GM12878 (cell line): Measurements from ENCODE around the gene PHF8. TPM values are rescaled to one million over a fixed set of nuclear protein-coding genes. Genes with fewer than 3 reads are reported as not detected.

Experiments
- ATAC-seq: fragments of 200-7000 bp; cut with Tn5 transposase; 3 replicates; pipeline ENCODE4 v1.9.1; 2020; ENCODE audit warnings: mild to moderate bottlenecking, moderate library complexity
- BruUV-seq: library from RNA; stranded (reverse); fragments of 400-500 nt; replicated peaks from 2 replicates; lab custom pipeline; 2021; lab: Mats Ljungman, UMichigan
- CTCF ChIA-PET: fragments of 300-600 bp; sonication (Branson Sonifier 250); formaldehyde crosslinking; extraction: SDS; loops from one replicate; lab custom pipeline; 2021; ENCODE audit warnings: inconsistent platforms; lab: Yijun Ruan, JAX
- POLR2A ChIA-PET: fragments of 350-600 bp; formaldehyde crosslinking; extraction: SDS; loops from one replicate; lab custom pipeline; 2021; ENCODE audit warnings: inconsistent platforms; lab: Charles Lee
- RAD21 ChIA-PET: fragments of 300-600 bp; sonication (Branson Sonifier 250); formaldehyde crosslinking; loops from one replicate; lab custom pipeline; 2023; ENCODE audit warnings: antibody characterized with exemption; ENCODE audit not compliant: unreplicated experiment; lab: Charles Lee
- SMC1A ChIA-PET: fragments of 300-600 bp; sonication (Branson Sonifier 250); formaldehyde crosslinking; loops from one replicate; lab custom pipeline; 2023; ENCODE audit not compliant: unreplicated experiment, uncharacterized antibody; lab: Charles Lee
- DNase-seq: peaks from one replicate; pipeline ENCODE4 v3.0.0-alpha.2; 2011; ENCODE audit warnings: low read depth, low spot score
- FAIRE-seq: peaks from 3 replicates; lab custom pipeline; 2011; peaks lifted over from hg19 to GRCh38; lab: Jason Lieb, UNC
- H2AFZ ChIP-seq: 2 replicates; pipeline ENCODE4 v1.6.0; 2011; ENCODE audit warnings: low read depth, low read length, control low read depth; ENCODE audit not compliant: control insufficient read depth
- H3K27ac ChIP-seq: 2 replicates; pipeline ENCODE4 v1.5.1; 2011; ENCODE audit warnings: control low read depth; ENCODE audit not compliant: control insufficient read depth, insufficient read depth
- H3K27me3 ChIP-seq, 2 experiments: replicated peaks in 1 of 2; 2 replicates each; pipeline versions ENCODE4 v1.6.0 to v1.6.1; 2011; ENCODE audit warnings: low read length in 1 of 2; ENCODE audit not compliant: control insufficient read depth in 2 of 2, insufficient read depth in 2 of 2
- H3K36me3 ChIP-seq, 2 experiments: 2 replicates each; pipeline ENCODE4 v1.5.1; 2011; ENCODE audit warnings: low read length in 1 of 2; ENCODE audit not compliant: control insufficient read depth in 2 of 2, insufficient read depth in 2 of 2
- H3K4me1 ChIP-seq: 2 replicates; pipeline ENCODE4 v1.6.1; 2011; ENCODE audit warnings: mild to moderate bottlenecking, low read length, moderate library complexity, mixed read lengths; ENCODE audit not compliant: control insufficient read depth, insufficient read depth
- H3K4me2 ChIP-seq: 2 replicates; pipeline ENCODE4 v1.6.0; 2011; ENCODE audit warnings: control low read depth; ENCODE audit not compliant: control insufficient read depth, insufficient read depth
- H3K4me3 ChIP-seq: fragments of 200-600 bp; sonication (generic); 2 replicates; pipeline ENCODE4 v1.5.1; 2016
- H3K79me2 ChIP-seq: 2 replicates; pipeline ENCODE4 v1.6.0; 2011; ENCODE audit warnings: low read length; ENCODE audit not compliant: control insufficient read depth, insufficient read depth
- H3K9ac ChIP-seq: 2 replicates; pipeline ENCODE4 v1.8.0; 2011; ENCODE audit warnings: low read length, control low read depth, mixed read lengths; ENCODE audit not compliant: control insufficient read depth, insufficient read depth
- H3K9me3 ChIP-seq: replicated peaks from 3 replicates; pipeline ENCODE4 v1.5.1; 2011; ENCODE audit warnings: mild to moderate bottlenecking, low read length; ENCODE audit not compliant: control insufficient read depth, insufficient read depth
- H4K20me1 ChIP-seq: 2 replicates; pipeline ENCODE4 v1.6.0; 2011; ENCODE audit not compliant: control insufficient read depth, insufficient read depth
- BCL11A ChIP-seq: IDR thresholded peaks from 2 replicates; pipeline ENCODE4 v1.6.1; 2011; ENCODE audit warnings: low read depth, low read length
- BMI1 ChIP-seq: fragments of 450-650 bp; IDR thresholded peaks from 2 replicates; pipeline ENCODE4 v1.6.1; 2016; ENCODE audit warnings: mild to moderate bottlenecking, moderate library complexity, borderline replicate concordance
- CREB1 ChIP-seq: IDR thresholded peaks from 2 replicates; pipeline ENCODE4 v1.6.1; 2012; ENCODE audit warnings: low read depth, mild to moderate bottlenecking, inconsistent platforms
- DPF2 ChIP-seq: fragments of 450-650 bp; IDR thresholded peaks from 2 replicates; pipeline ENCODE4 v1.6.1; 2017; ENCODE audit warnings: mild to moderate bottlenecking
- EED ChIP-seq: sonication (generic); IDR thresholded peaks from 2 replicates; pipeline ENCODE4 v1.6.1; 2016; ENCODE audit warnings: antibody characterized with exemption, low read depth
- EGR1 ChIP-seq, 2 experiments: IDR thresholded peaks; 1 replicate in 1 of 2; 2 replicates in 1 of 2; pipeline ENCODE4 v1.6.1; 2011 to 2012; ENCODE audit warnings: low read depth in 2 of 2, low read length in 2 of 2, borderline replicate concordance in 1 of 2, mild to moderate bottlenecking in 1 of 2, moderate library complexity in 1 of 2
- ESRRA ChIP-seq: IDR thresholded peaks from 2 replicates; pipeline ENCODE4 v1.6.1; 2012; ENCODE audit warnings: mild to moderate bottlenecking, low read length, improper control_type of control experiment
- HCFC1 ChIP-seq: fragments of 150-350 bp; IDR thresholded peaks from 2 replicates; pipeline ENCODE4 v1.6.1; 2014; ENCODE audit warnings: low read length
- HDAC2 ChIP-seq: fragments of 200-600 bp; sonication (generic); IDR thresholded peaks from 2 replicates; pipeline ENCODE4 v1.6.1; 2017
- JUNB ChIP-seq: IDR thresholded peaks from 2 replicates; pipeline ENCODE4 v1.6.1; 2016; ENCODE audit warnings: antibody characterized with exemption, mild to moderate bottlenecking
- KLF5 ChIP-seq: fragments of 450-650 bp; IDR thresholded peaks from 2 replicates; pipeline ENCODE4 v1.6.1; 2014; ENCODE audit warnings: mild to moderate bottlenecking; ENCODE audit not compliant: partially characterized antibody
- MTA2 ChIP-seq: fragments of 450-650 bp; IDR thresholded peaks from 2 replicates; pipeline ENCODE4 v1.6.1; 2016; ENCODE audit warnings: low read depth, mild to moderate bottlenecking, moderate library complexity
- NBN ChIP-seq: fragments of 450-650 bp; IDR thresholded peaks from 2 replicates; pipeline ENCODE4 v1.6.1; 2016
- NFYB ChIP-seq: IDR thresholded peaks from 2 replicates; pipeline ENCODE4 v1.6.1; 2011; ENCODE audit warnings: low read depth, mild to moderate bottlenecking, low read length, improper control_type of control experiment, moderate library complexity; ENCODE audit not compliant: insufficient read depth
- POLR2A ChIP-seq: IDR thresholded peaks from 2 replicates; pipeline ENCODE4 v1.6.1; 2011; ENCODE audit warnings: low read depth, mild to moderate bottlenecking, low read length
- RBBP5 ChIP-seq: fragments of 200-600 bp; sonication (generic); conservative IDR thresholded peaks from 2 replicates; pipeline ENCODE4 v1.6.1; 2016
- SREBF2 ChIP-seq: IDR thresholded peaks from 2 replicates; pipeline ENCODE4 v1.6.1; 2012; ENCODE audit warnings: mild to moderate bottlenecking, low read length
- TBL1XR1 ChIP-seq: IDR thresholded peaks from 2 replicates; pipeline ENCODE4 v1.6.1; 2012; ENCODE audit warnings: low read depth, low read length, improper control_type of control experiment
- WGBS: methylation state at CpG from one replicate; pipeline ENCODE4 v1.1.6; 2016; ENCODE audit warnings: low lambda C conversion rate; ENCODE audit not compliant: insufficient replicate concordance, insufficient coverage; ENCODE audit errors: missing lambda C conversion rate; 5-methylcytosine and 5-hydroxymethylcytosine counted together
- in situ Hi-C: fragments of 300-500 bp; cut with MboI; formaldehyde crosslinking; loops from 9 replicates; pipeline ENCODE4 v1.14.3; 2018; ENCODE audit warnings: mixed read lengths
- intact Hi-C: fragments of 100-400 bp; cut with micrococcal nuclease; formaldehyde crosslinking; loops from one replicate; pipeline ENCODE4 v1.14.2; 2022; ENCODE audit not compliant: unreplicated experiment
- polyA plus RNA-seq, 11 experiments: library from polyadenylated mRNA; depleted of rRNA in 4 of 11; unstranded in 6 of 11; stranded (reverse) in 5 of 11; fragments of >200 nt; fragmentation: Nextera tagmentation in 4 of 11; fragmentation: Illumina TruSeq in 1 of 11; extraction: Ambion mirVana in 4 of 11; extraction: Trizol in 1 of 11; gene quantifications; 1 replicate in 1 of 11; 2 replicates in 10 of 11; pipeline versions ENCODE4 v1.2.1 to v1.2.3, GENCODE V29; 2011 to 2016; ENCODE audit warnings: inconsistent platforms in 2 of 11, missing spikeins in 2 of 11, low read depth in 1 of 11
- total RNA-seq, 4 experiments: library from RNA; depleted of rRNA in 3 of 4; stranded (reverse); fragments of >200 nt in 3 of 4; fragmentation: Illumina TruSeq in 1 of 4; extraction: Trizol in 1 of 4; gene quantifications; 2 replicates each; pipeline versions ENCODE4 v1.2.1 to v1.2.3, GENCODE V29; 2013 to 2021
- TF ChIP-seq, protein P1 (sequence below): IDR thresholded peaks from 2 replicates; pipeline ENCODE4 v1.6.1; 2011; ENCODE audit warnings: mild to moderate bottlenecking, low read depth, low read length, moderate library complexity; ENCODE audit not compliant: insufficient replicate concordance
- TF ChIP-seq, protein P2 (sequence below): fragments of 150-350 bp; IDR thresholded peaks from 2 replicates; pipeline ENCODE4 v1.6.1; 2016; ENCODE audit warnings: low read depth, low read length
- TF ChIP-seq, protein P3 (sequence below): fragments of 450-650 bp; conservative IDR thresholded peaks from 2 replicates; pipeline ENCODE4 v1.6.1; 2017; ENCODE audit warnings: mild to moderate bottlenecking, moderate library complexity

The PHF8 gene
- total and polyA plus RNA-seq, 10 of the 15 experiments (the other 5 are each of a cell fraction or from before 2014, with no cell fraction given), result 2.4 to 23.7 (median 12.7) TPM

DNA sequence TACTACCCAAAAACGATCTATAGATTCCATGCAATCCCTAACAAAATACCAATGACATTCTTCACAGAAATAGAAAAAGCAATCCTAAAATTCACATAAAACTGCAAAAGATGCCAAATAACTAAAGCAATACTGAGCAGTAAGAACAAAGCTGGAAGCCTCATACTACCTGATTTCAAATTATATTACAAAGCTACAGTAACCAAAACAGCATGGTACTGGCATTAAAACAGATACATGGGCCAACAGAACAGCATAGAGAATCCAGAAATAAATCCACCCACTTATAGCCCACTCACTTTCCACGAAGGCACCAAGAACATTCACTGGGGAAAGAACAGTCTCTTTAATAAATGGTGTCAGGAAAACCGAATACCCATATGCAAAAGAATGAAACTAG, 74.7 kb downstream of the PHF8 start (continued):
- TF ChIP-seq MTA2 (no peak), SREBF2 (no peak), CREB1 (no peak), RBBP5 (no peak), JUNB (no peak), NFYB (no peak), BCL11A (no peak), HDAC2 (no peak), EGR1 (IDR thresholded peaks at IDR 0.05; ENCODE audit: borderline replicate concordance in 1 of 2, low read depth in 2 of 2, low read length in 2 of 2) (no peak), ESRRA (no peak)
- TF ChIP-seq, protein P1, sequence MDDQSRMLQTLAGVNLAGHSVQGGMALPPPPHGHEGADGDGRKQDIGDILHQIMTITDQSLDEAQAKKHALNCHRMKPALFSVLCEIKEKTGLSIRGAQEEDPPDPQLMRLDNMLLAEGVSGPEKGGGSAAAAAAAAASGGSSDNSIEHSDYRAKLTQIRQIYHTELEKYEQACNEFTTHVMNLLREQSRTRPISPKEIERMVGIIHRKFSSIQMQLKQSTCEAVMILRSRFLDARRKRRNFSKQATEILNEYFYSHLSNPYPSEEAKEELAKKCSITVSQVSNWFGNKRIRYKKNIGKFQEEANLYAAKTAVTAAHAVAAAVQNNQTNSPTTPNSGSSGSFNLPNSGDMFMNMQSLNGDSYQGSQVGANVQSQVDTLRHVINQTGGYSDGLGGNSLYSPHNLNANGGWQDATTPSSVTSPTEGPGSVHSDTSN, result no peak

DNA sequence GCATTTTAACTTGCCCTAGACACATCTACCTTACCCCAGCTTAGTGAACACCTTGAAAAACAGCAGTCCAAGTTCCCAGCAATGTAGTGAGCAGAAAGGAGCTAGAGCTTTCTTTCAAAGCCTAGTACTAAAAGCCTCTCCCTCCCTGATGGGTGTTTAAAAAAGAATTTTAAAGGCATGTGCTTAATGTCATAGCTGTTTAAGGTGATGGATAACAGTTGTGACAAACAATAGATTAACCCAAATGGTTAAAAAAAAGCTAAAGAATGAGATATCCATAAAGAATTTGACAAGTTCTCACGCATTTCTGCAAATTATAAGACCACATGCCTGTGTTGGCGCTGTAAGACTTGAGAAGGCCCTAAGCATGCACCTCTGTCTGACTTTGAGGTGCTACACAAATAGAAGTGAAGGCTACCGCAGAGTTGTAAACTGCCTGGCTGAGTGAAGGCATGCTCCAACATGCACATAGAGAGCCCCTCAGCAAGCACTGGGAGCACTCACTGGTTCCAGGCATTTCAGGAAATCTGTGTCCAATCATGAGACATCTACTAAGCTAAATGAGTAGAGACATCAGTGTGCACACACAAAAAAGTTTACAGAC, 94.0 kb downstream of the PHF8 start:
- CTCF ChIA-PET, result no interaction called here
- H3K79me2 ChIP-seq, result no peaks in the 10 kb centered on the region
- H3K9ac ChIP-seq, result no peak overlapping the region
- no peaks in the 10 kb centered on the region for H4K20me1 ChIP-seq
- H3K27me3 ChIP-seq, result no peaks in the 10 kb centered on the region
- H3K27ac ChIP-seq, result no peak overlapping the region
- no TSS peak for BruUV-seq
- WGBS, result 67% methylated on average over 3 of the region's 3 CpGs
- intact Hi-C loops, result no loop called here
- SMC1A ChIA-PET, result no interaction called here
- no peak overlapping the region for H2AFZ ChIP-seq
- FAIRE-seq, result no peak
- in situ Hi-C loops, result no loop called here
- ATAC-seq, result no peak
- no peak for DNase-seq
- no peaks in the 10 kb centered on the region for H3K4me1 ChIP-seq
- RAD21 ChIA-PET, result no interaction called here
- H3K9me3 ChIP-seq, result no peaks in the 10 kb centered on the region
- H3K4me3 ChIP-seq, result no peak overlapping the region
- POLR2A ChIA-PET, result no interaction called here
- no peaks in the 10 kb centered on the region; a peak in 2 of 4 replicates for H3K36me3 ChIP-seq
- H3K4me2 ChIP-seq, result no peak overlapping the region
- TF ChIP-seq POLR2A (no peak), KLF5 (no peak), TBL1XR1 (no peak), SREBF2 (no peak), BMI1 (no peak), RBBP5 (no peak), HCFC1 (no peak), DPF2 (no peak), NBN (no peak), EED (no peak)
- TF ChIP-seq, protein P2, sequence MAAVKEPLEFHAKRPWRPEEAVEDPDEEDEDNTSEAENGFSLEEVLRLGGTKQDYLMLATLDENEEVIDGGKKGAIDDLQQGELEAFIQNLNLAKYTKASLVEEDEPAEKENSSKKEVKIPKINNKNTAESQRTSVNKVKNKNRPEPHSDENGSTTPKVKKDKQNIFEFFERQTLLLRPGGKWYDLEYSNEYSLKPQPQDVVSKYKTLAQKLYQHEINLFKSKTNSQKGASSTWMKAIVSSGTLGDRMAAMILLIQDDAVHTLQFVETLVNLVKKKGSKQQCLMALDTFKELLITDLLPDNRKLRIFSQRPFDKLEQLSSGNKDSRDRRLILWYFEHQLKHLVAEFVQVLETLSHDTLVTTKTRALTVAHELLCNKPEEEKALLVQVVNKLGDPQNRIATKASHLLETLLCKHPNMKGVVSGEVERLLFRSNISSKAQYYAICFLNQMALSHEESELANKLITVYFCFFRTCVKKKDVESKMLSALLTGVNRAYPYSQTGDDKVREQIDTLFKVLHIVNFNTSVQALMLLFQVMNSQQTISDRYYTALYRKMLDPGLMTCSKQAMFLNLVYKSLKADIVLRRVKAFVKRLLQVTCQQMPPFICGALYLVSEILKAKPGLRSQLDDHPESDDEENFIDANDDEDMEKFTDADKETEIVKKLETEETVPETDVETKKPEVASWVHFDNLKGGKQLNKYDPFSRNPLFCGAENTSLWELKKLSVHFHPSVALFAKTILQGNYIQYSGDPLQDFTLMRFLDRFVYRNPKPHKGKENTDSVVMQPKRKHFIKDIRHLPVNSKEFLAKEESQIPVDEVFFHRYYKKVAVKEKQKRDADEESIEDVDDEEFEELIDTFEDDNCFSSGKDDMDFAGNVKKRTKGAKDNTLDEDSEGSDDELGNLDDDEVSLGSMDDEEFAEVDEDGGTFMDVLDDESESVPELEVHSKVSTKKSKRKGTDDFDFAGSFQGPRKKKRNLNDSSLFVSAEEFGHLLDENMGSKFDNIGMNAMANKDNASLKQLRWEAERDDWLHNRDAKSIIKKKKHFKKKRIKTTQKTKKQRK, result no peak
- TF ChIP-seq, protein P3, sequence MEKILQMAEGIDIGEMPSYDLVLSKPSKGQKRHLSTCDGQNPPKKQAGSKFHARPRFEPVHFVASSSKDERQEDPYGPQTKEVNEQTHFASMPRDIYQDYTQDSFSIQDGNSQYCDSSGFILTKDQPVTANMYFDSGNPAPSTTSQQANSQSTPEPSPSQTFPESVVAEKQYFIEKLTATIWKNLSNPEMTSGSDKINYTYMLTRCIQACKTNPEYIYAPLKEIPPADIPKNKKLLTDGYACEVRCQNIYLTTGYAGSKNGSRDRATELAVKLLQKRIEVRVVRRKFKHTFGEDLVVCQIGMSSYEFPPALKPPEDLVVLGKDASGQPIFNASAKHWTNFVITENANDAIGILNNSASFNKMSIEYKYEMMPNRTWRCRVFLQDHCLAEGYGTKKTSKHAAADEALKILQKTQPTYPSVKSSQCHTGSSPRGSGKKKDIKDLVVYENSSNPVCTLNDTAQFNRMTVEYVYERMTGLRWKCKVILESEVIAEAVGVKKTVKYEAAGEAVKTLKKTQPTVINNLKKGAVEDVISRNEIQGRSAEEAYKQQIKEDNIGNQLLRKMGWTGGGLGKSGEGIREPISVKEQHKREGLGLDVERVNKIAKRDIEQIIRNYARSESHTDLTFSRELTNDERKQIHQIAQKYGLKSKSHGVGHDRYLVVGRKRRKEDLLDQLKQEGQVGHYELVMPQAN, result no peak
